ENCODE results near the gene ZNF182. TPM values are rescaled to one million over a fixed set of nuclear protein-coding genes. Genes with fewer than 3 reads are reported as not detected.
"Not testable (repeated sequence)": the region's sequence is repeated elsewhere in the genome, so short reads cannot be mapped to it uniquely, and the experiment has no call there.

Gene ZNF182
- total RNA-seq, 1 donor from 2014 or later: 2.3 TPM

DNA sequence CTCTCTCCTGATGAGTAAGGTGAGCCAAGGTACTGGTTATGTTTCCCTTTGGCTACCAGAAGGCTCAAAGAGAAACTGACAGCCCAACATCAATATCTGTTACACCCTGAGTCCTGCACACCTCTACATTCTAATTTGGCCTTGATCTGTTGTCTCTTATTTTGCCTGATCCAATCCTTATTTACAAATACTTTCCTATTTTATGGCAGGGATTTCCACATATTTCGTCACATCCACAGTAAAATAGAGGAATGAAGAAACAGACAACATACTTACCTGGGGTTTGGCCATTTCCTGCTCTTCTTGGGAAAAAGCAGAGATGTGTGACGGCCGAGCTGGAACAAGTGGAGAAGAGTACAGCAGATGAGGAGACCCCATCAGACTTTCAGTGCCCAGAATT is 1.5 kb downstream of the ZNF182 start:
- DNase-seq (ENCODE audit: low read depth, low spot score): no peak

DNA sequence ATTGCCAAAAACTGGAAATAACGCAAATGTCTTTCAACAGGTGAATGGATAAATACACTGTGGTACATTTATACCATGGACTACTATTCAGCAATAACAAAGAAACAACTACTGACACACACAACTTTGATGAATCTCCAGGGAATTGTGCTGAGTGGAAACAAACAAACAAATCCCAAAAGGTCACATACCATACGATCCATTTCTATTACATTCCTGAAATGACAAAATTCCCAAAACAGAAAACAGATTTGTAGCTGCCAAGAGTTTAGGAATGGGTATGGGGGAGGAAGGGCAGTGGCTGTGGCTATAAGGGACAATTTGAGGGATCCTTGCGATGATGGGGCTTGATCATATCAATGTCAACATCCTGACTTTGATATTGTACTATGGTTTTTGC is 2.5 kb downstream of the ZNF182 start:
- no peak for DNase-seq (ENCODE audit: low read depth, low spot score)

DNA sequence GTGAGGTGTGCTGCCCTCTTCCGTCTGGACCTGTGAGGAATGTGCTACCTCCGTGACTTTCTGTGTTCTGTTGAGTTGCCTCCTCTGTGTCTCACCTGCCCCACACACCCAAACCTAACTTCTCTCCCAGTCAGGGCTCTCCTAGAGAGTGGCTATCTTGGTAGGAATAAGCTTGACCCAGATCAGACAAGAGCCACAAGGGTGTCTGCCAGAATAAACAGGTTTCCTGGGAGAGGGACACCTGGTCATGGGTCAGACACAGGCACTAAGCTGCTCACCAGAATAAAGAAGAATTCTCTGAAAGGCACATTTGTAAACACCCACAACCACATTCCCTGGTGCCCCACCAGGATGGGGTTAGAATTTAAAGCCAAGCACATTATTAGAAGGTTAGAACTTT is 11.1 kb downstream of the ZNF182 start:
- no peak for DNase-seq (ENCODE audit: low read depth, low spot score)

DNA sequence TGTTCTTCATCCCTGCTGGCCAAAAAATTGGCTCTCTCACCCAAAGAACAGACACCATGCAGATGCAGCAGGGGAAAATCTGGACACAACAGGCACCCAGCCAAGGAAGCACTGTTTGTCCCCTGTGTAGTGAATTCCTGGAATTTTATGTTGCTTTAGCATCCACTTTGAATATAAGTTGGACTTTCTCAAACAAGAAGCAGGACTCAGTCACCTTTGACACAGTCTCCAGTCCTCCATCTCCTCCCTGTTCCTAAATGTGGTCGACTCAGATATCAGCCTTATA is 11.8 kb downstream of the ZNF182 start:
- no peak for DNase-seq (ENCODE audit: low read depth, low spot score)

DNA sequence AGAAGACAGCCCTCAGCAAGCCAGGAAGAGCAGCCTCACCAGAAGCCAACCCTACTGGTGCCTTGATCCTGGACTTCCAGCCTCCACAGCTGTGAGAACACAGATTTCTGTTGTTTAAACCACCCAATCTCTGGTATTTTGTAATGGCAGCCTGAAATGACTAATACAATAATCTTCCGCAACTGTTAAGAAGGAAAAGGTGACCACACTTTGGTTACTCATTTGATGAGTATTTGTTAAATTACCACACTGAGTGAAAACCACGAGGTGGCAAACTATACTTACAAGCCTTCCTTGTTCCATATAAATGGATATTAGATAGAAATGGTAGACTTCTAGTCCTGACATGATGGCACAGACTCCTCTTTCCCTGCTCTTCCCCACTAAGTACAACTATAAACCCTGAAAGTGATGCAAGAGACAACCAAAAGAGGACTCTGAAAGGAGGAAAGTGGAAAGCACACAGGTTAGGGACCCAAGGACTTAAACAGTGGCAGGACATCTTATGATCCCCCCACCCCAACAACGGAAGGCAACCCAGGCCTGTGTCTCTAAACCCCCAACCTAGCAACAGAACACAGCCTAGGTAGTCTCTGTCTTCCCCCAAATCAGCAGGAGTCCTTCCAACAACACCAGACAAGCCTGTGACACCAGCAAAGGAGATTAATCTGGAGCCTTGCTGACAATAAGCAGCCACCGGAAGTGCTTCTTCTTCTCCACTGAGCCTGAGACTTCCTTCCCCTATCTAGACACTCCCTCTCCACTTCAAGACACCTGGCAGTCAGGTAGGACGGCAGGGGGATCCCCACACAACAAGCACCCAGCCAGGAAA is 12.3 kb downstream of the ZNF182 start:
- DNase-seq (ENCODE audit: low read depth, low spot score): no peak

DNA sequence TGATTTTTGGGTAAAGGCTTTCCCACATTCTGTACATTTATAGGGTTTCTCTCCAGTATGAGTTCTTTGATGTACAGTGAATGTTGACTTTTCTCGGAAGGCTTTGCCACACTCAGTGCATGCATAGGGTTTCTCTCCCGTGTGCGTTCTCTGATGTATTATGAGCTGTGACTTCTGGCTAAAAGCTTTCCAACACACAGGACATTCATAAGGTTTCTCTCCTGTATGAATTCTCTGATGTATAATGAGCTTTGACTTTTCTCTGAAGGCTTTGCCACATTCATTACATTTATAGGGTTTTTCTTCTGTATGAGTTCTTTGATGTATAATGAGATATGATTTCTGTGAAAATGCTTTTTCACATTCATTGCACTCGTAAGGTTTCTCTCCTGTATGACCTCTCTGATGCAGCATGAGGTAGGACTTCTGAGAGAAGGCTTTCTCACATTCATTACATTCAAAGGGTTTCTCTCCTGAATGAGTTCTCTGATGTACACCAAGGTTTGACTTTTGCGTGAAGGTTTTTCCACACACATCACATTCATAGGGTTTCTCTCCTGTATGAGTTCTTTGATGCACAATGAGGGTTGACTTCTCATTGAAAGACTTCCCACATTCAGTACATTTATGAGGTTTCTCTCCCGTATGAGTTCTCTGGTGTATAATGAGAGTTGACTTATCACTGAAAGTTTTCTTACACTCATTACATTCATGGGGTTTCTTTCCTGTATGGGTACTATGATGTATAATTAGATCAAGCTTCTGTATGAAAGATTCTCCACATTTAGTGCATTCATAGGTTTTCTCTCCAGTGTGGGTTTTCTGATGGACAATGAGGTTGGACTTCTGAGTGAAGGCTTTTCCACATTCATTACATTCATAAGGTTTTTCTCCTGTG is 27.3 kb downstream of the ZNF182 start:
- no peak for DNase-seq (ENCODE audit: low read depth, low spot score)

DNA sequence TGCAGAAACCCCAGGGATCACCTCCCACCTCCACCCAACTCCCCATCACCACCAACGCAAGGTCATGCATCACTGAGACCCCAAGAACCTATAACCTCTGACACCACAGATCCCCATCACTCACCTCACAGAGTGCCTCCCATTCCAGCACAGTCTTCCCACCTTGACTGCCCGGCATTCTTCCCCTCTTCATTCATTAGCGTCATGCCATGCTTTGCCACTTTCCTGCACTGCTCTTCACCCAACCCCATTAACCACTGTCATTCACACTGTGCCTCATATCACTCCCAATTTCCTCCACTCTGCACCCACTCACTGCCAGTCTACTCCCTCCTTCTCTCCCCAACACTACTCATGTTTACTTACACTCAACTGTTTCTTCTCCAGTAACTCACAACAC is 30.6 kb downstream of the ZNF182 start:
- no peak for DNase-seq (ENCODE audit: low read depth, low spot score)

DNA sequence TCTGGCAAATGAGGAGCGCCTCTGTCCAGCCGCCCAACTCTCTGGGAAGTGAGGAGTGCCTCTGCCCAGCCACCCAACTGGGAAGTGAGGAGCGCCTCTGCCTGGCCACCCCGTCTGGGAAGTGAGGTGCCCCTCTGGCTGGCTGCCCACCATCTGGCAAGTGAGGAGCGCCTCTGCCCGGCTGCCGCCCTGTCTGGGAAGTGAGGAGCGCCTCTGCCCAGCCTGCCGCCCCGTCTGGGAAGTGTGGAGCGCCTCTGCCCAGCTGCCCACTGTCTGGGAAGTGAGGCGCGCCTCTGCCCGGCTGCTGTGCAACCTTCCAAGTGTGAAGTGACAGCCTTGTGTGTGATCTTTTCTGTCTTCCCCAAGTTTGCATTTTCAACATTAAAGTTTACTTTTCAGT is 38.3 kb downstream of the ZNF182 start:
- DNase-seq (ENCODE audit: low read depth, low spot score): not testable (repeated sequence)

DNA sequence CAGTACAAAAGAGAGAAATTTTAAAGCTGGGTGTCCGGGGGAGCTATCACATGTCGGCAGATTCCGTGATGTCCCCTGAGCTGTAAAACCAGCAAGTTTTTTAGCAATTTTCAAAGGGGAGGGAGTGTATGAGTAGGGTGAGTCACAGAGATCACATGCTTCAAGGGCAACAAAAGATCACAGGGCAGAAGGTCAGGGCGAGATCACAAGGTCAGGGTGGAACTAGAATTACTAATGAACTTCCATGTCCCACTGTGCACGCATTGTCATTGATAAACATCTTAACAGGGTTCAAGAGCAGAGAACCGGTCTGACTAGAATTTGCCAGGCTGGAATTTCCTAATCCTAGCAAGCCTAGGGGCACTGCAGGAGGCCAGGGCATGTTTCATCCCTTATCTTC is 42.0 kb downstream of the ZNF182 start:
- not testable (repeated sequence) for DNase-seq (ENCODE audit: low read depth, low spot score)

DNA sequence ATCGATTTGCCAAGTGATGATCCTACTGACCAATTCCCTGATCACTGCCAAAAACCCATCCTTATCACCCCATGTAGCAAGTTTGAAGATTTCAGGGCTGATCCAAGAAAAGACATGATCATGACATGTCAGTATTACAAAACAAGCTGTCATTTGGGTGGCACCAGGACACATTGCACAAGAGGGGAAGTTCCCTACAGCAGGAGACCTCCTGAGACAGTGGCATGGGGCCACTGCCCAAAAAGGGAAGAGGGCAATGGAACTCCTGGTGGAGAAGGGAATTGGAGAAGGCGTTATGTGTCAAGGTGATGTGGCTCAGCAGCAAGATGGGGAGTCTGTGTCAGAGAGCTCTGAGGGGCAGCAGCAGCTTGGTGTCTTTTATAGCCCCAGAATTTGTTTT is 43.4 kb downstream of the ZNF182 start:
- DNase-seq (ENCODE audit: low read depth, low spot score): no peak

DNA sequence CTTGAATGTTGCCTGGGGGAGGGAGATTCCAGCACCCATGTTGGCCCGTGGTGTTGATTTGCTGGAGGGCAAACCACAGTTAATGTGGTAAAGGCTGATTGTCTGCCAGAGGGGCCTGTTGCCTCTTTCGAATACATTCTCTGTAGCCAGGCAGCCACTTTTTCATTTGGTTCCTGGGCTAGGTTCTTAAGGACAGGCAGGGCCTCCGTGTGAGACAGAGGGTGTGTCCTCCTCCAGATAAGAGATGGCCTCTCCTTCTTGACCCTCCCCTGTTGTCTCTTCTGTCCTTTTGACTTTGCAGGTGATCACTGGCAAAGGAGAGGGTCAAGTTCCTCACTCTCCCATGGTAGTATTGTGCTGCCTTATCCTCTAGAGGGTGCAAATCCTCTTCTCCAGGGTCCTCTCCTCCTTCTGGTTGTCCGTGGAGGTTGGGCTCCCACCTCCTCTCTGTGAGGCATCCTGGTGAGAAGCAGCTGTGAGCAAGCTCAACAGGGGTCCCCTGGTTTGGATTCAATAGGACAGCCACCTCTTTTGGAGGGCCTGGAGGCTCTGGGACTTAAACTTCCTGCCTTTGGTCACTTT is 44.9 kb downstream of the ZNF182 start:
- DNase-seq (ENCODE audit: low read depth, low spot score): no peak

DNA sequence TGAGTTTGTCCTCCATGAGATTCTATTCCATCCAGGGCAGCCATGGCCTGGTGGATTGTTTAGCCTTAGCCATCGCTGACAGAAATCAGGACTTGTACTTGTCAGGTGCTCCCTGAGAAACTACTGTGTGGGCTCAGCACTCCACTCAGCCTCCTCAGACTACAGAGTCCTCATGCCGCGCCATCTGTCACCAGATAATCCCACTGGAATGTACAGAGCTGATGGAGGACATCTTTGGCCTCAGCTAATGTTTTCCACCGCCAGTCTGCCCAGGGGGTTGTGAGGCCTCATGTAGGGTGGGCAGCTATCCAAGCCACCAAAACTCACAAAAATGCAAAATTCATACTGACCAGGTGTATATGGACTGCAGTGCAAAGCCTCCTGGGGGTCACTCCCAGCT is 45.6 kb downstream of the ZNF182 start:
- not testable (repeated sequence) for DNase-seq (ENCODE audit: low read depth, low spot score)

DNA sequence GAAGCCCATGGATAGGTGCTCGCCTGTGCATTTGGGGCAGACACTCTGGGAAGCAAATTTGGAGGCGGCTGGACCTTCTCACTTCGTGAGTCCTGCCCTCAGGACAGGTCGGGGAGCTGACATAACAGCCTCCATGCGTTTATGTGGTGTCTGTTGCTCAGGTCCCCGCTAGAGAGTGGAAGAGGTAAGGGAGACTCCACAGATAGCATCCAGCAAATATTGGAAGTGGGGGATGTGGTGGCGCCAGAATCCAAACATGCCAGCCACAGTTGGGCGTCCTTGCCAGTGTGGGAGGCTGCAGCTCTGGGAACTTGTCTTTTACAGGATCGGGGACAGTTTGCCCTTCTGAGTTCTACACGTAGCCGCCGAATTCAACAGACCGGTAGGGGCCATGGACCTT is 47.8 kb downstream of the ZNF182 start:
- no peak for DNase-seq (ENCODE audit: low read depth, low spot score)

DNA sequence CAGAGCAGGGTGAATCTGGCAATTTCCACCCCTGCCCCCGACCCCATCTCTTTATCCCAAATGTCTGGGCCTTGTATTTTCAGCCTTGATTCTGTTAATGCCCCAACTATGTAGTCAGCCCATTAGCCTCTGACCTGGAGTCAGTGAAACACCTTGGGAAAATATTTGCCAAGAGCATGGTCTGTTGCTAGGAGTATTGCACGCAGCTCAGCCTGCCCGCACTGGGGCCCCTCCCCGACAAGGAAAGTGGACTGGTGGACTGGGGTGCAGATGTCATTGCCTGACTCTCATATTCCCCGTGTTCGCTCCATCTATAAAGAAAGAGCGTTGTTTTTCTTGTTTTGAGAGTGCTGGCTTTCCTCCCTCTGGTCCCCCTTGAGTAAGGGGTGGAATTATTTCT is 48.5 kb downstream of the ZNF182 start:
- DNase-seq (ENCODE audit: low read depth, low spot score): not testable (repeated sequence)

DNA sequence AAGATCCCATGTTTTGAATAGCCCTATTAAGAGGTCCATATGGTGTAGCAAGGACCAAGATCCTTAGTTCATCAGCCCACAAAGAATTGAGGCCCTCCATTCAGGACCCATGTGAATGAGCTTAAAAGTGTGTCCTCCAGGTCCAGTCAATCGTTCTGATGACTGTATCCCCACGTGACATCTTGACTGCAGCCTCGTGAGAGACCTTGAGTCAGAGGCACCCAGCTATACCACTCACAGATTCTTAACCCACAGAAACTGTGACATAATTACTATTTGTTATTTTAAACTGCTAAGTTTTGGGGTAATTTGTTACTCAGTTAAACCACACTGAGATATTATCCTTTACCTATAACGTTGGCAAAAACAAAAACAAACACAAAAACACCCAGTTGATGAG is 62.4 kb downstream of the ZNF182 start:
- DNase-seq (ENCODE audit: low read depth, low spot score): no peak

DNA sequence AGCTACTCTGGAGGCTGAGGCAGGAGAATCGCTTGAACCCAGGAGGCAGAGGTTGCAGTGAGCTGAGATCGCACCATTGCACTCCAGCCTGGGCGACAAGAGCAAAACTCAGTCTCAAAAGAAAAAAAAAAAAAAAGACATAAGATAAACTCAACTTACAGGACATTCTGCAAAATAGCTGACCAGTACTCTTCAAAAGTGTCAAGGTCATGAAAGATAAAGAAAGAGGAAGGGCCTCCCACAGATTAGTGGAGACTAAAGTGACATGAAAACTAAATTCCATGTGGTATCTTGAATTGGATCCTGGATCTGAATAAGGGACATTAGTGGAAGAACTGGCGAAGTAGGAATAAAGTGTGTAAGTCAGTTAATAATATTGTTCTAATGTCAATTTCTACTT is 63.3 kb downstream of the ZNF182 start:
- no peak for DNase-seq (ENCODE audit: low read depth, low spot score)

DNA sequence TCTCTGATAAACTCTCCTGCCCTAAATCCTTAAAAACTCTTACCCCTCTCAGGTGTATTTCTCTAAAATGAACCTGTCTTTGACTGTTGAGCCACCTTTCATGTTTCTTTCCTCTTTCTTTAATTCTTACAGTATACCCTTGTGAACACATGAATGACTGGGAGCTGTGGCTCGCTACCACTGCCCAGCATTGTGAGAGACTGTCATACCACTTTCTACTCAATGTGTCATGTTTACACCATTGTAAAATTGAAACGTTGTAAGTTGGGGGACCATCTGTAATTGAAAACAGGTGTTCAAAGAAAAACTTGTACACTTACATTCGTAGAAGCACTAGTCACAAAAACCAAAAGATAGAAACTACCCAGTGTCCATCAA is 66.9 kb downstream of the ZNF182 start:
- DNase-seq (ENCODE audit: low read depth, low spot score): no peak

DNA sequence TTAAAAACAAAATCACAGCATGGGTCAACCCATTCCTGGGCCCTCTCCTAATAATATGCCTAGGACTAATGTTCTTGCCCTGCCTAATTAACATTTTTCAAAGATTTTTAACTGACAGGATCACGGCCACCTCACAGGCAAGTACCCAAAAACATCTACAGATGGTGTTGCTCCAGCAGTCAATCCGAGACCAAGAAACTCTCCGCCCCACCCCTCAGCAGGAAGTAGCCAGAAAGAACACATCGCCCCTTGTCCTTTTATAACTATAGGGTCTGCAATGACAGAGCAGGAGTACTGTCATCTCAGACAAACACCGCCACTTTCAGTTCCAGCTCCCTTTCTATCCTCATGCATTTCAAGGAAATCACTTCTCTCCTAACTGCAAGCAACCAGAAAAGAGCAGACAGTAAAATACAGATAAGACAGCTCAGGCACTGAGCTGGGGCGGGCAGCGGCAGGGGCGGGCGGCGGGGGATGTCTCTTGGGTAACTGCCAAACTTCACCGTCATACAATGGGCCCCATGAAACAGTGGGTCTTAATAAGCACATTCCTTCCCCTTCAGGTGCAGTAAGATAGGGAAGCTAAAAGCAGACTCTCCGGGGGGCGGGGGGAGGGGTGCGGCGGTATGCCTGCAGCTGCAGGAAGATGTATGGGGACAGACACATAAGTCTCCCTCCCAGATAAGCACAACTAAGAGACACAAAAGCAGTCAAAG is 67.4 kb downstream of the ZNF182 start:
- DNase-seq (ENCODE audit: low read depth, low spot score): no peak

DNA sequence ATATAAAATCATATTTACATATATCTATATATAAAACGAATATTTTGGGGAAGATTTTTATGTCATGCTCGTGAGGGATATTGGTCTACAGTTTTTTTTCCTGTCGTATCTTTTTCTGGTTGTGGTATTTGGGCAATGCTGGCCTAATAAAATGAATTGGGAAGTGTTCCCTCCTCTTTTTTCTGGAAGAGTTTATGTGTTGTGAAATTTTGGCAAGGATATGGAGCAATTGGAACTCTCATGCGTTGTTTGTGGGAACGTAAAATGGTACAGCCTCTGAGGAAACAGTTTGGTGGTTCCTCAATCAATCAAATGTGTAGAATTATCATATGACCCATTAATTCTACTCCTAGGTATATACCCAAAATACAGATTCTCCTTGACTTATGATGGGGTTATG is 69.8 kb downstream of the ZNF182 start:
- DNase-seq (ENCODE audit: low read depth, low spot score): no peak

DNA sequence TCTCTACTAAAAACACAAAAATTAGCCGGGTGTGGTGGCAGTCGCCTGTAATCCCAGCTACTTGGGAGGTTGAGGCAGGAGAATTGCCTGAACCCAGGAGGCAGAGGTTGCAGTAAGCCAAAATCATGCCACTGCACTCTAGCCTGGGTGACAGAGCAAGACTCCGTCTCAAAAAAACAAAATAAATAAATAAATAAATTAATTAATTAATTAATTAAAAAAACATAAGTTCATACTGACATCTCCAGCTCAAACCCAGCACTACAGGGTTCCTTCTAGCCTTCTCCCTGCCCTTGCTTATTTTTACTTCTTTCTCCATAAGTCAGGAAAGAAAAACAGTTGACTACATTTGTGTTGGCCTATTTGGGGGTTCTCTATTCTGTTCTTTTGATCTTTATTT is 71.8 kb downstream of the ZNF182 start:
- not testable (repeated sequence) for DNase-seq (ENCODE audit: low read depth, low spot score)

DNA sequence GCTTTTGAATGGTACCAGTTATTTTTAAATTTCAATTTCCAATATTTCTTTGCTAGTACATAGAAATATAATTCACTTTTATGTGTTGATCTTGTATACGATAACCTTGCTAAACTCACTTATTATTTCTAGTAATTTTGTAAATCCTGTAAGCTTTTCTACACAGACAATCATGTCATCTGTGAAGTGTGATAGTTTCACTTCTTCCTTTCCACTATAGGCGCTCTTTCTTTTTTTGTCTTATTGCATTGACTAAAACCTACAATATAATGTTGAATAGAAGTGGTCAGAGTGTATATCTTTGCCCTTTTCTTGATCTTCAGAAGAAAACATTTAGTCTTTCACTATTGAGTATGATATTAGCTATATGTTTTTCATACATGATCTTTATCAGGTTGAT is 76.6 kb downstream of the ZNF182 start:
- DNase-seq (ENCODE audit: low read depth, low spot score): no peak
